ENCODE data around the gene GPN3. TPM values are rescaled to one million over a fixed set of nuclear protein-coding genes. Genes with fewer than 3 reads are reported as not detected.

Gene GPN3
- total and polyA plus RNA-seq, 2 of the 13 experiments (the other 11 are each of a cell fraction or from before 2014, with no cell fraction given): 28.7 to 29.5 TPM

- TF ChIP-seq AKNA (CRISPR knock-in tag; IDR thresholded peaks at IDR 0.05; ENCODE audit: borderline replicate concordance) (no peak), ZNF710 (CRISPR knock-in tag; IDR thresholded peaks at IDR 0.05; ENCODE audit: borderline replicate concordance) (0 out of 2 replicates have a peak, but pooled peaks have one; percentile 43), MNT (IDR thresholded peaks at IDR 0.05) (no peak), ZC3H13 (CRISPR knock-in tag; IDR thresholded peaks at IDR 0.05) (no peak; the same call in 1 of the 2 replicates), ZNF609 (CRISPR knock-in tag; IDR thresholded peaks at IDR 0.05; ENCODE audit: borderline replicate concordance) (no peak; the same call in 1 of the 2 replicates), ZNF749 (CRISPR knock-in tag; IDR thresholded peaks at IDR 0.05; ENCODE audit: borderline replicate concordance) (no peak), PLSCR1 (CRISPR knock-in tag; IDR thresholded peaks at IDR 0.05; ENCODE audit: borderline replicate concordance) (no peak), ZNF746 (CRISPR knock-in tag; IDR thresholded peaks at IDR 0.05) (no peak), HINFP (CRISPR knock-in tag; IDR thresholded peaks at IDR 0.05; ENCODE audit: low read depth) (peak; percentile 65; the same call in 1 of the 2 replicates), ATF7 (IDR thresholded peaks at IDR 0.05) (no peak), ATF7 (CRISPR knock-in tag; IDR thresholded peaks at IDR 0.05) (no peak)
These were observed 18.1 kb downstream of the GPN3 start, which contains the start of gene ARPC3 (continued) for GRCh38 chr12:110449799-110450497.

Data from HepG2 (cell line).